Activated naive CD8-positive, alpha-beta T cell (primary cell): ENCODE data around the gene MME.
"Not testable (repeated sequence)": the region's sequence is repeated elsewhere in the genome, so short reads cannot be mapped to it uniquely, and the experiment has no call there.

ENCODE experiments used
- H3K27ac Mint-ChIP-seq: one replicate; pipeline ENCODE4 v1.8.0; 2021; ENCODE audit warnings: mixed read lengths
- H3K27me3 Mint-ChIP-seq: one replicate; pipeline ENCODE4 v1.8.0; 2021; ENCODE audit warnings: mixed read lengths
- H3K36me3 Mint-ChIP-seq: one replicate; pipeline ENCODE4 v1.8.0; 2021; ENCODE audit warnings: mixed read lengths
- H3K4me1 Mint-ChIP-seq: one replicate; pipeline ENCODE4 v1.8.0; 2021; ENCODE audit warnings: low read depth, mixed read lengths
- H3K4me3 Mint-ChIP-seq: one replicate; pipeline ENCODE4 v1.8.0; 2021; ENCODE audit warnings: mild to moderate bottlenecking, mixed read lengths
- H3K9me3 Mint-ChIP-seq: one replicate; pipeline ENCODE4 v1.8.0; 2021; ENCODE audit warnings: low read depth, mixed read lengths

The MME gene

GRCh38 chr3:155102329-155102728 lies 22.2 kb downstream of the MME start:
- Mint-ChIP-seq H3K4me3 (no peak overlapping the region), H3K9me3 (peaks cover 4% of the 10 kb centered on the region), H3K27ac (no peak overlapping the region), H3K27me3 (peaks cover 1% of the 10 kb centered on the region), H3K36me3 (no peaks in the 10 kb centered on the region), H3K4me1 (no peaks in the 10 kb centered on the region)

- Mint-ChIP-seq H3K9me3 (peaks cover under 1% of the 10 kb centered on the region), H3K4me3 (no peak overlapping the region), H3K4me1 (no peaks in the 10 kb centered on the region), H3K36me3 (no peaks in the 10 kb centered on the region), H3K27me3 (peaks cover 1% of the 10 kb centered on the region), H3K27ac (no peak overlapping the region)
Observed at GRCh38 chr3:155103686-155104085, 23.6 kb downstream of the MME start.

GRCh38 chr3:155106119-155106518 lies 26.0 kb downstream of the MME start:
- Mint-ChIP-seq H3K27me3 (peaks cover 1% of the 10 kb centered on the region), H3K36me3 (no peaks in the 10 kb centered on the region), H3K9me3 (no peaks in the 10 kb centered on the region), H3K4me1 (no peaks in the 10 kb centered on the region), H3K27ac (no peak overlapping the region), H3K4me3 (no peak overlapping the region)

- Mint-ChIP-seq H3K4me1 (no peaks in the 10 kb centered on the region), H3K27me3 (peaks cover 2% of the 10 kb centered on the region), H3K4me3 (no peak overlapping the region), H3K9me3 (no peaks in the 10 kb centered on the region), H3K36me3 (no peaks in the 10 kb centered on the region), H3K27ac (no peak overlapping the region)
Observed at GRCh38 chr3:155110022-155110421, 29.9 kb downstream of the MME start.

- no peak overlapping the region for H3K27ac Mint-ChIP-seq
- H3K4me3 Mint-ChIP-seq, result no peak overlapping the region
- H3K4me1 Mint-ChIP-seq, result no peaks in the 10 kb centered on the region
- no peaks in the 10 kb centered on the region for H3K9me3 Mint-ChIP-seq
- peaks cover 2% of the 10 kb centered on the region for H3K27me3 Mint-ChIP-seq
- H3K36me3 Mint-ChIP-seq, result no peaks in the 10 kb centered on the region
Observed at GRCh38 chr3:155110996-155111901, 31.1 kb downstream of the MME start.

- no peaks in the 10 kb centered on the region for H3K36me3 Mint-ChIP-seq
- H3K4me3 Mint-ChIP-seq, result no peak overlapping the region
- H3K27ac Mint-ChIP-seq, result no peak overlapping the region
- H3K4me1 Mint-ChIP-seq, result no peaks in the 10 kb centered on the region
- peaks cover 2% of the 10 kb centered on the region for H3K27me3 Mint-ChIP-seq
- no peaks in the 10 kb centered on the region for H3K9me3 Mint-ChIP-seq
Observed at GRCh38 chr3:155111971-155112370, 31.9 kb downstream of the MME start.

- H3K27me3 Mint-ChIP-seq, result peaks cover 2% of the 10 kb centered on the region
- H3K9me3 Mint-ChIP-seq, result no peaks in the 10 kb centered on the region
- no peak overlapping the region for H3K27ac Mint-ChIP-seq
- H3K36me3 Mint-ChIP-seq, result no peaks in the 10 kb centered on the region
- H3K4me1 Mint-ChIP-seq, result no peaks in the 10 kb centered on the region
- H3K4me3 Mint-ChIP-seq, result no peak overlapping the region
Observed at GRCh38 chr3:155112661-155113389, 32.7 kb downstream of the MME start.

GRCh38 chr3:155124745-155125144 lies 44.6 kb downstream of the MME start:
- not testable (repeated sequence) for H3K27me3 Mint-ChIP-seq, H3K4me3 Mint-ChIP-seq

GRCh38 chr3:155129396-155129795 lies 49.3 kb downstream of the MME start:
- H3K27me3 Mint-ChIP-seq, result no peaks in the 10 kb centered on the region
- no peak overlapping the region for H3K4me3 Mint-ChIP-seq
- H3K36me3 Mint-ChIP-seq, result no peaks in the 10 kb centered on the region
- H3K27ac Mint-ChIP-seq, result no peak overlapping the region
- no peaks in the 10 kb centered on the region for H3K4me1 Mint-ChIP-seq
- peaks cover 3% of the 10 kb centered on the region for H3K9me3 Mint-ChIP-seq

More at GRCh38 chr3:155124745-155125144, 44.6 kb downstream of the MME start:
- H3K27ac Mint-ChIP-seq, H3K36me3 Mint-ChIP-seq, H3K9me3 Mint-ChIP-seq, H3K4me1 Mint-ChIP-seq: not testable (repeated sequence)

- Mint-ChIP-seq H3K4me1 (no peaks in the 10 kb centered on the region), H3K4me3 (no peak overlapping the region), H3K27ac (no peak overlapping the region), H3K27me3 (no peaks in the 10 kb centered on the region), H3K36me3 (no peaks in the 10 kb centered on the region), H3K9me3 (peaks cover 3% of the 10 kb centered on the region)
Observed at GRCh38 chr3:155130001-155130400, 49.9 kb downstream of the MME start.

- Mint-ChIP-seq H3K36me3 (no peaks in the 10 kb centered on the region), H3K4me3 (no peak overlapping the region)
Observed at GRCh38 chr3:155131104-155131503, 51.0 kb downstream of the MME start.

GRCh38 chr3:155134311-155134710 lies 54.2 kb downstream of the MME start:
- H3K27ac Mint-ChIP-seq, H3K4me1 Mint-ChIP-seq, H3K4me3 Mint-ChIP-seq, H3K27me3 Mint-ChIP-seq, H3K36me3 Mint-ChIP-seq, H3K9me3 Mint-ChIP-seq: not testable (repeated sequence)

More at GRCh38 chr3:155131104-155131503, 51.0 kb downstream of the MME start:
- peaks cover 7% of the 10 kb centered on the region for H3K9me3 Mint-ChIP-seq
- no peaks in the 10 kb centered on the region for H3K27me3 Mint-ChIP-seq
- H3K27ac Mint-ChIP-seq, result no peak overlapping the region
- no peaks in the 10 kb centered on the region for H3K4me1 Mint-ChIP-seq

GRCh38 chr3:155135003-155135402 lies 54.9 kb downstream of the MME start:
- H3K27ac Mint-ChIP-seq, result no peak overlapping the region
- H3K27me3 Mint-ChIP-seq, result no peaks in the 10 kb centered on the region
- H3K36me3 Mint-ChIP-seq, result no peaks in the 10 kb centered on the region
- H3K9me3 Mint-ChIP-seq, result peaks cover 8% of the 10 kb centered on the region
- no peaks in the 10 kb centered on the region for H3K4me1 Mint-ChIP-seq
- no peak overlapping the region for H3K4me3 Mint-ChIP-seq

GRCh38 chr3:155138677-155139076 lies 58.6 kb downstream of the MME start:
- no peak overlapping the region for H3K27ac Mint-ChIP-seq
- no peak overlapping the region for H3K4me3 Mint-ChIP-seq
- no peaks in the 10 kb centered on the region for H3K4me1 Mint-ChIP-seq
- H3K36me3 Mint-ChIP-seq, result no peaks in the 10 kb centered on the region
- H3K27me3 Mint-ChIP-seq, result no peaks in the 10 kb centered on the region
- H3K9me3 Mint-ChIP-seq, result peaks cover 8% of the 10 kb centered on the region

GRCh38 chr3:155147588-155147987 lies 67.5 kb downstream of the MME start:
- Mint-ChIP-seq H3K4me3 (no peak overlapping the region), H3K27me3 (no peaks in the 10 kb centered on the region), H3K36me3 (no peaks in the 10 kb centered on the region), H3K4me1 (no peaks in the 10 kb centered on the region), H3K9me3 (no peaks in the 10 kb centered on the region), H3K27ac (no peak overlapping the region)
